Stimulated activated memory B cell treated with anti-CD40 and anti-IgM and Interleukin-4, amounts not matched to agents 10 μg/mL and 1 μg/mL and 100 μg/mL, for 72 hours (primary cell): Measurements from ENCODE around the gene POLR3K.

ENCODE experiments used
- ATAC-seq: fragments of 150-1000 bp; cut with Tn5 transposase; 2 replicates; pipeline ENCODE4 v1.10.0; 2021
- H3K27ac Mint-ChIP-seq: one replicate; pipeline ENCODE4 v1.8.0; 2022; ENCODE audit warnings: mild to moderate bottlenecking, mixed read lengths
- H3K27me3 Mint-ChIP-seq: one replicate; pipeline ENCODE4 v1.8.0; 2022; ENCODE audit warnings: mixed read lengths
- H3K36me3 Mint-ChIP-seq: one replicate; pipeline ENCODE4 v1.8.0; 2022; ENCODE audit warnings: mixed read lengths
- H3K4me1 Mint-ChIP-seq: one replicate; pipeline ENCODE4 v1.8.0; 2022; ENCODE audit warnings: mixed read lengths
- H3K4me3 Mint-ChIP-seq: one replicate; pipeline ENCODE4 v1.8.0; 2022; ENCODE audit warnings: mild to moderate bottlenecking, moderate library complexity, mixed read lengths
- H3K9me3 Mint-ChIP-seq: one replicate; pipeline ENCODE4 v1.8.0; 2022; ENCODE audit warnings: mixed read lengths

The POLR3K gene

GRCh38 chr16:53346-54236, at the start of gene POLR3K, which contains the start of gene SNRNP25:
POLR3K (minus strand) TSS chr16:53608; CDS start chr16:53586, 22 bp downstream.
SNRNP25 (plus strand) TSS chr16:53828; CDS start chr16:54017, 189 bp downstream.
- peak within 1 kb of the TSS; percentile 92 for H3K27ac Mint-ChIP-seq
- H3K36me3 Mint-ChIP-seq, result peaks cover 37% of the 10 kb centered on the region
- no peaks in the 10 kb centered on the region for H3K27me3 Mint-ChIP-seq
- H3K4me3 Mint-ChIP-seq, result peak within 1 kb of the TSS; percentile 98
- ATAC-seq, result peak; percentile 99
- no peaks in the 10 kb centered on the region for H3K9me3 Mint-ChIP-seq
- H3K4me1 Mint-ChIP-seq, result peaks cover 43% of the 10 kb centered on the region

DNA sequence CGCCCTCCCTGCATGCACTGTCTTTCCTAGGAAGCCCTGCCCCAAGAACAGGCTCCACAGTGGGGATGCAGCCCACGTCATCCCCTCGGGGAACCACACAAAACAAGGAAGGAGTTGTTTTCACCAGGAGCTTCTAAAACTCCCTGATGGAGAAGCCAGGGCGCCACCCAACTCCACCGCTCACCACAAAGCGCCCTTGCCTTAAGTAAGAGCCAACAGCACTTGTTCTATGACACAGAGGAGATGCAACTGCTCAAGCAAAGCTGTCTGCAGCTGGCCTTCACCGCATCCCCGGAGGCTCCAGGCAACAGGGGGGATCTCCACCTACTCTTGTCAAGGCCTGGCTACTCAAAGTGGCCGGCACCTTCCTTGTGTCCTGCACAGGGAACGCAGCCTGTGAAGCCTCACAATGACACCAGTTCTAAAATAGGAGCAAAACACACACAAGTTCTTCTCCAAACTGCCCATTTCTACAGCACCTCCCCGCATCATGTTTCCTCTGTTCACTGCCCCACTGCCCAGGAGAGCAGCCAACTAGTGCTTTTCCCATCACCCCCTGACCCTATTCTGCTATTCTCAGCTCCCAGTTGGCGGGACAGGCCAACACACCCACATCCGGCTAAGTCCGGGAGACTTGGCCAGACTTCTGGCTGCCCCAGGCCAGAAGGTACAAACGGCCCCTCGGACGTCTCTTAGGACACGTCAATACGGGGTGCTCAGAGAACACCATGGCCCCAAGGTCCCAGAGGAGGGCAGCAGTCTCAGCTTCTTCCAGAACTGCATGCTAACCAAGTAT, 48.9 kb upstream of the POLR3K start:
- H3K4me3 Mint-ChIP-seq, result no peak overlapping the region
- H3K4me1 Mint-ChIP-seq, result peaks cover 12% of the 10 kb centered on the region
- H3K27ac Mint-ChIP-seq, result no peak overlapping the region
- peaks cover 55% of the 10 kb centered on the region for H3K36me3 Mint-ChIP-seq
- no peaks in the 10 kb centered on the region for H3K9me3 Mint-ChIP-seq
- H3K27me3 Mint-ChIP-seq, result no peaks in the 10 kb centered on the region
- ATAC-seq, result no peak

DNA sequence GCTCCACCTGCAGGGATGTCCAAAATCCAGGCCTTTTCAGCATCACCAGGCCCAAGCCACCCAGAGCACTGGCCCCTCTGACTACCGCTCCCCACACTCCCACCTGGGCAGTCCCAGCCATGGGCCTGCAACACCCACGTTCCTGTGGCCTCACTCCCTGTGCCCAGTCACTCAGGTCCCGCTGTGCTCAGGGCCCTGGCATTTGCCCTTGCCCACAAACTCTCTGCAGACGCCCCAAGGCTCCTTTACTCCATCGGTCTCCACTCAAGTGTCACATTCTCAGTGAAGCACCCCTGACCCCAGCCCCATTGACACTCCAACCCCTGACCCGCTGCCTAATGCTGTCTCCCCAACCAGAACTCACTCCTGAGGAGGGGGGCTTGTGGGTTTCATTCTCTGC, 48.2 kb upstream of the POLR3K start:
- Mint-ChIP-seq H3K27me3 (no peaks in the 10 kb centered on the region), H3K4me1 (peaks cover 14% of the 10 kb centered on the region), H3K9me3 (no peaks in the 10 kb centered on the region), H3K36me3 (peaks cover 55% of the 10 kb centered on the region), H3K4me3 (no peak overlapping the region), H3K27ac (no peak overlapping the region)
- no peak for ATAC-seq

- Mint-ChIP-seq H3K27me3 (no peaks in the 10 kb centered on the region), H3K27ac (no peak overlapping the region), H3K36me3 (peaks cover 55% of the 10 kb centered on the region), H3K4me1 (peaks cover 14% of the 10 kb centered on the region), H3K4me3 (no peak overlapping the region), H3K9me3 (no peaks in the 10 kb centered on the region)
- no peak for ATAC-seq
Observed at GRCh38 chr16:100989-101388, 47.6 kb upstream of the POLR3K start.

DNA sequence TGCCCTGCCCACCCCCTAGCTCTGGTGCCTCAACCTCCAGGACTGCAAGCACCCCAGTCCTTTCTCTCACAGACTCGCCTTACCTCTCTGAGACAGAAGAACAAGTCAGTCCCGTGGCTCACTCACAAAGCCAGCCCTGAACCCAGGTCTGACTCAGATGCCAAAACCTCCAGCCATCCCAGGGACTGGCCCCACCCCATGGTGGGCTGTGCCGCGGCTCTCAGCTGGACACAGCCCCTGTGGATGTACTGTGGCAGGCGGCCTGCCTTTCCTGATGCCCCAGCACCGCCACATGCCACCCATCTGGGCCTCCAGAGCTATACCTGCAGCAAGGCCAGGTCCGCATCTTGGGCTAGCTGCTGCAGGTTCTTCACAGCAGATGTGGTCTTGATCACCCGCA, 44.4 kb upstream of the POLR3K start:
- H3K4me1 Mint-ChIP-seq, result peaks cover 14% of the 10 kb centered on the region
- no peak for ATAC-seq
- no peaks in the 10 kb centered on the region for H3K9me3 Mint-ChIP-seq
- peaks cover 51% of the 10 kb centered on the region for H3K36me3 Mint-ChIP-seq
- H3K27me3 Mint-ChIP-seq, result no peaks in the 10 kb centered on the region
- H3K4me3 Mint-ChIP-seq, result no peak overlapping the region
- no peak overlapping the region for H3K27ac Mint-ChIP-seq

GRCh38 chr16:96935-97381, 43.5 kb upstream of the POLR3K start:
- H3K27me3 Mint-ChIP-seq, result no peaks in the 10 kb centered on the region
- no peak overlapping the region for H3K27ac Mint-ChIP-seq
- peaks cover 48% of the 10 kb centered on the region for H3K36me3 Mint-ChIP-seq
- no peaks in the 10 kb centered on the region for H3K9me3 Mint-ChIP-seq
- no peak overlapping the region for H3K4me3 Mint-ChIP-seq
- peaks cover 14% of the 10 kb centered on the region for H3K4me1 Mint-ChIP-seq
- peak; percentile 92 for ATAC-seq

DNA sequence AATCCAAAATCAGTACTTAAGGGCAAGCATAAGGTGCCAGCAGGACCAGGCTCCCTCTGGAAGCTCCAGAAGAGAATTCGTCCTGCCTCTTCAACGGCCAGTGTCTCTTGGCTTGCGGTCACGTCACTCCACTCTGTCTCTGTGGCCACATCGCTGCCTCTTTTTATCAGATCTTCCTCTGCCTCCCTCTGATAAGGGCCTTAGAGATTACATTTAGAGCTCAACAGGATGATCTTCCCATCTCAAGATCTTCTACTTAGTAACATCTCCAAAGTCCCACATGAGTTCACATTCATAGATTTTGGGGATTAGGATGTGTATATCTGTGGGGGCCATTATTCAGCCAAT, 41.5 kb upstream of the POLR3K start:
- H3K4me1 Mint-ChIP-seq, result peaks cover 14% of the 10 kb centered on the region
- H3K36me3 Mint-ChIP-seq, result peaks cover 39% of the 10 kb centered on the region
- peak overlapping the region; percentile 35 for H3K27ac Mint-ChIP-seq
- no peaks in the 10 kb centered on the region for H3K9me3 Mint-ChIP-seq
- ATAC-seq, result no peak
- no peak overlapping the region for H3K4me3 Mint-ChIP-seq
- no peaks in the 10 kb centered on the region for H3K27me3 Mint-ChIP-seq

GRCh38 chr16:92431-93339, 39.3 kb upstream of the POLR3K start:
- Mint-ChIP-seq H3K36me3 (peaks cover 39% of the 10 kb centered on the region), H3K27ac (no peak overlapping the region), H3K4me3 (no peak overlapping the region), H3K27me3 (no peaks in the 10 kb centered on the region), H3K4me1 (peaks cover 11% of the 10 kb centered on the region), H3K9me3 (no peaks in the 10 kb centered on the region)
- ATAC-seq, result no peak

GRCh38 chr16:91484-91883, 38.1 kb upstream of the POLR3K start:
- Mint-ChIP-seq H3K27ac (peak overlapping the region; percentile 35), H3K4me3 (no peak overlapping the region), H3K36me3 (peaks cover 44% of the 10 kb centered on the region), H3K9me3 (no peaks in the 10 kb centered on the region), H3K4me1 (no peaks in the 10 kb centered on the region), H3K27me3 (no peaks in the 10 kb centered on the region)
- ATAC-seq, result no peak

DNA sequence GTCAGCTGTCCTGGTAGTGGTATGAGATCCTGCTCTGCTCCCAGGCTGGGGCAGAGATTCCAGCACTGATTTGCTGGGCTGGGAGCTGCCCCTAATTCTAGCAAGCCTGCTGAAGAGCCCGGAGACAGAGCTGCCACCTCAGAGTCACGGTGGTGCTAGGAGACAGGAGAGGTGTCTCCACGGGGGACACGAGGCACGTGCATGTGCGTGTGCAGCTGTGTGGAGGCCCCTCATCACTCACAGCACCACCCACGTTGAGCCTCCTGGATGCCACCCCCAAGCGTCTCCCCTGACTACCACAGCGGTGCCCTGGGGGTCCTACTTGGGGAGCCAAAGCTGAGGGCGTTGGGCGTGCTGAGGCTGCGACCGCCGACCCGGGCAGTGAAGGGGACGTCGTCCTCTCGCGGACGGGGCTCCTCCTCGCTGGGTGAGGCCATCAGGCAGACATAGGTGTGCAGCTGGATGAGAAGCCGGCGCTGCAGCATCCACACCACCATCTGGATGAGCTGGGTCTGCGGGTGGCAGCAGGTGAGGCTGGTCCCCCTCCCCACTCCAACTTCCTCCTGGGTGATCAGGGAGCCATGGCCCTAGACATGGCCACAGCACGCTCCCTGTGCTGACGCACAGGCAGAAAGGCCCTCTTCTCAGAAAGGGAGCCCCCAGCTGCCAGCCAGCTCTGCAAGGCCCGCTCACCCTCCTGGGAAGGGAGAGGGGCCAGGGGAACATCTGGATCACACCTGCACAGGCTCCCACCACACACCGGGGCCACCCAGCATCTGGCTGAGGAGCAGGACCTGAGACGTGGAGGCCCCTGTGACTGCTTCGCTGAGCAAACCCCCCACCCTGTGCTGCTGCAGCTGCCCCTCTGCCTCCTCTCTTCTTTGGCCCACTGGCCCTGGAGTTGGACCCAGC, 36.2 kb upstream of the POLR3K start:
- Mint-ChIP-seq H3K4me1 (peaks cover 16% of the 10 kb centered on the region), H3K4me3 (no peak overlapping the region), H3K9me3 (no peaks in the 10 kb centered on the region), H3K27ac (no peak overlapping the region), H3K27me3 (no peaks in the 10 kb centered on the region), H3K36me3 (peaks cover 53% of the 10 kb centered on the region)
- ATAC-seq, result no peak

GRCh38 chr16:88613-89012, 35.2 kb upstream of the POLR3K start:
- Mint-ChIP-seq H3K4me3 (no peak overlapping the region), H3K27me3 (no peaks in the 10 kb centered on the region), H3K27ac (no peak overlapping the region), H3K4me1 (peaks cover 26% of the 10 kb centered on the region), H3K9me3 (no peaks in the 10 kb centered on the region), H3K36me3 (peaks cover 57% of the 10 kb centered on the region)
- no peak for ATAC-seq

GRCh38 chr16:86483-86952, 33.1 kb upstream of the POLR3K start:
- Mint-ChIP-seq H3K36me3 (peaks cover 63% of the 10 kb centered on the region), H3K27me3 (no peaks in the 10 kb centered on the region), H3K9me3 (no peaks in the 10 kb centered on the region), H3K4me1 (peaks cover 41% of the 10 kb centered on the region), H3K27ac (peak overlapping the region; percentile 86), H3K4me3 (no peak overlapping the region)
- ATAC-seq, result no peak

- no peak for ATAC-seq
- no peaks in the 10 kb centered on the region for H3K27me3 Mint-ChIP-seq
- peaks cover 63% of the 10 kb centered on the region for H3K36me3 Mint-ChIP-seq
- no peaks in the 10 kb centered on the region for H3K9me3 Mint-ChIP-seq
- peak overlapping the region; percentile 86 for H3K27ac Mint-ChIP-seq
- no peak overlapping the region for H3K4me3 Mint-ChIP-seq
- H3K4me1 Mint-ChIP-seq, result peaks cover 44% of the 10 kb centered on the region
Observed at GRCh38 chr16:85865-86264, 32.5 kb upstream of the POLR3K start.

DNA sequence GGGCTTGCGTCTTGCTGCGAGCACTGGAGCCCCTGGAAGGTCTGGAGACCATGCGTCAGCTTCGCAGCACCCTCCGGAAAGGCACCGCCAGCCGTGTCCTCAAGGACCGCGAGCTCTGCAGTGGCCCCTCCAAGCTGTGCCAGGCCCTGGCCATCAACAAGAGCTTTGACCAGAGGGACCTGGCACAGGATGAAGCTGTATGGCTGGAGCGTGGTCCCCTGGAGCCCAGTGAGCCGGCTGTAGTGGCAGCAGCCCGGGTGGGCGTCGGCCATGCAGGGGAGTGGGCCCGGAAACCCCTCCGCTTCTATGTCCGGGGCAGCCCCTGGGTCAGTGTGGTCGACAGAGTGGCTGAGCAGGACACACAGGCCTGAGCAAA, 32.0 kb upstream of the POLR3K start:
- H3K4me3 Mint-ChIP-seq, result no peak overlapping the region
- H3K27me3 Mint-ChIP-seq, result no peaks in the 10 kb centered on the region
- peak overlapping the region; percentile 86 for H3K27ac Mint-ChIP-seq
- H3K4me1 Mint-ChIP-seq, result peaks cover 49% of the 10 kb centered on the region
- H3K9me3 Mint-ChIP-seq, result no peaks in the 10 kb centered on the region
- ATAC-seq, result no peak
- peaks cover 61% of the 10 kb centered on the region for H3K36me3 Mint-ChIP-seq
